DND-41 (cell line): Measurements from ENCODE around the gene DNAJC10.
"Not testable (repeated sequence)": the region's sequence is repeated elsewhere in the genome, so short reads cannot be mapped to it uniquely, and the experiment has no call there.

Experiments
- EZH2 ChIP-seq: IDR thresholded peaks from 3 replicates; pipeline ENCODE4 v1.6.1; 2012; ENCODE audit warnings: borderline replicate concordance, low read depth, mild to moderate bottlenecking, moderate library complexity, low read length, inconsistent platforms; ENCODE audit not compliant: severe bottlenecking
- TF ChIP-seq, protein P1 (sequence below): IDR thresholded peaks from 2 replicates; pipeline ENCODE4 v1.5.1; 2012; ENCODE audit warnings: borderline replicate concordance, low read length, moderate library complexity, mild to moderate bottlenecking; ENCODE audit not compliant: poor library complexity, severe bottlenecking; ENCODE audit errors: extremely low read depth

DNA sequence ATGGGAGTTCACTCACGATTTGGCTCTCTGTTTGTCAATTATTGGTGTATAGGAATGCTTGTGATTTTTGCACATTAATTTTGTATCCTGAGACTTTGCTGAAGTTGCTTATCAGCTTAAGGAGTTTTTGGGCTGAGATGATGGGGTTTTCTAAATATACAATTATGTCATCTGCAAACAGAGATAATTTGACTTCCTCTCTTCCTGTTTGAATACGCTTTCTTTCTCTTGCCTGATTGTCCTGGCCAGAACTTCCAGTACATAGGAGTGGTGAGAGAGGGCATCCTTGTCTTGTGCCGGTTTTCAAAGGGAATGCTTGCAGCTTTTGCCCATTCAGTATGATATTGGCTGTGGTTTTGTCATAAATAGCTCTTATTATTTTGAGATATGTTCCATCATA, 66.6 kb downstream of the DNAJC10 start:
- TF ChIP-seq, protein P1, sequence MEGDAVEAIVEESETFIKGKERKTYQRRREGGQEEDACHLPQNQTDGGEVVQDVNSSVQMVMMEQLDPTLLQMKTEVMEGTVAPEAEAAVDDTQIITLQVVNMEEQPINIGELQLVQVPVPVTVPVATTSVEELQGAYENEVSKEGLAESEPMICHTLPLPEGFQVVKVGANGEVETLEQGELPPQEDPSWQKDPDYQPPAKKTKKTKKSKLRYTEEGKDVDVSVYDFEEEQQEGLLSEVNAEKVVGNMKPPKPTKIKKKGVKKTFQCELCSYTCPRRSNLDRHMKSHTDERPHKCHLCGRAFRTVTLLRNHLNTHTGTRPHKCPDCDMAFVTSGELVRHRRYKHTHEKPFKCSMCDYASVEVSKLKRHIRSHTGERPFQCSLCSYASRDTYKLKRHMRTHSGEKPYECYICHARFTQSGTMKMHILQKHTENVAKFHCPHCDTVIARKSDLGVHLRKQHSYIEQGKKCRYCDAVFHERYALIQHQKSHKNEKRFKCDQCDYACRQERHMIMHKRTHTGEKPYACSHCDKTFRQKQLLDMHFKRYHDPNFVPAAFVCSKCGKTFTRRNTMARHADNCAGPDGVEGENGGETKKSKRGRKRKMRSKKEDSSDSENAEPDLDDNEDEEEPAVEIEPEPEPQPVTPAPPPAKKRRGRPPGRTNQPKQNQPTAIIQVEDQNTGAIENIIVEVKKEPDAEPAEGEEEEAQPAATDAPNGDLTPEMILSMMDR, result not testable (repeated sequence)
- TF ChIP-seq EZH2, result not testable (repeated sequence)
